ENCODE data around the gene ZNF790. TPM values are rescaled to one million over a fixed set of nuclear protein-coding genes. Genes with fewer than 3 reads are reported as not detected.

ZNF790 gene
- total RNA-seq, result 7.4 and 8.8 TPM in 2 replicates

DNA sequence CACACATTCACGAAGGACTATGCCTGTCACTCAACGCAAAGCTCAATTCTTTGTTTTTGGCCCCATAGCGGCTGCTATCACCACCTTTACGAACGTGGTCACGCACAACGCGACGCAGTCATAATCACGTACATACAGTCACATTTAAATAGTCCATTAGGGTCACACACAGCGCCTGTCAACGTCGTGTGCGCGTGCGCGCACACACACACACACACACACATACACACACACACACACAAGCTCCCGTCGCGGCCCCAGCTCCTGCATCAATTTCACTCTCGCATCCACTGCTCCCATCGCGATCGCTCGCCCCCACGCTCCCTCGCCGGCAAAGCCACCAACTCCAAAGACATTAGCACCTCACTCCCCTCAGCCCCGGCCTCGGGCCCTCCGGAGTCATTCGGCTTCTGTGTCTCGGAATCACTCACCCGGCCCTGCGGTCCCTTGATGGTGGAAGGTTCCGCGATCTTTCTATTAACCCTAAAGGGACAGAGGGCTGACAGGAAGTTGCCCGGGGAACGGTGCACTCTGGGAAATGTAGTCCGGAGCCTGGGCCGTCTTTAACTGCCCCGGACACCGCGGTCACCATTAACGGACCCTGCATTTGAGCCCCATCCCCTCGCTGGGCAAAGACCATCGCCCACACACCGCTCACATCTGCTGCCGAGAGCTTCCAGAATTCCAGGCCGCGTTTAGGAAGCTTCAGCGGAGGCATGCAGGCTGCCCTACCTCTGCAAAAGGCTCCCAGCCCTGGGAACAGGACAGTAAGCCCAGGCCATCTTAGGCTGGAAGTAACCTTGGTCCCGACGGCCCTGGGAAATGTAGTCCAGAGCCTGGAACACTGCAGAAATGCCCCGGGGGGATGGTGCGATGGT, at the start of gene ZNF790:
TSS of gene ZNF790 (minus strand) at position 482 of the 878 bp plus-strand sequence. CDS start 12,768 bp downstream, outside the sequence.

DNA sequence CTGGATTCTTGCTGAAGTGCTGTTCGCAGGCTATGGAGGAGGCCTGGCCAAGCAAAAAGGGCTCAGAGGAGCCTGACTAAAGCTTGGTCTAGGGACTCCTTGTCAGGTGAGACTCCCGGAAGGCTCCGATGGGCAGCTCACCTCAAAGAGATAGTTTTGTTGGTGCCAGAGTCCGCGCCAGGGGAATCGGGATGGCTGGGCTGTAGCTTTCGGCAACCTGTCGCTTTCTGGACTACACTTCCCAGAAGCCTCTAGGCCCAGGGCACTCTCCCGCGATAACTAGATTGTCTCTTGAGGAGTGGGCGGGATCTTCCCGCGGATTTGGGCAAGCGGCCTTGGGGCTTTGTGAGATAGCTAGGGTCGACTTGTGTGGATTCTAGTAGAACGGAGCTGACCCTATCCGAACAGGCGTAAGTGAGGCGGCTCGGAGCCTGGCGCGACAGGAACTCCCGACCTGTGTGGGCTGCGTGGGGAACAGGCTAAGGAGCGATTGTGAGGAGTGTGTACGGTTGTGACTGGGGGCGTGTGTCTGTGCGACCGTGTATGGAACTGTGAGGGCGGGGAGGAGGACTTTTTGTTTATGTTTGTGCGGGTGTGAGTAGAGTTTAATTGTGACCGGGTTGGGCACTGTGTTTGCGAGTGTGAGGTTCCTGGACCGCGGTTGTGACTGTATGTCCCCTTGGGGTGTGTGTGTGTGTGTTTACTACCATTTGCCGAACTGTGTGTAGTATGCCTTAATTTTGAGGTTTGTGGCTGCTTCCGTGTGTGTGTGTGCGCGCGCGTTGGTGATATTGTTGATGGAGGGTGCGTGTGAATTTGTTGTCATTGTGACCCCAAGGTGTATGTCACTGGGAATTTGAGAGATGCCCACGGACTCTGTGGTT, 12.6 kb upstream of the ZNF790 start, which contains the start of gene ZNF345:
TSS of gene ZNF345 (plus strand) at position 318 of the 884 bp plus-strand sequence. CDS start 25,955 bp downstream, outside the sequence.

GRCh38 chr19:36772311-36773222, 65.6 kb downstream of the ZNF790 start, which contains the start of gene ZNF850:
TSS of gene ZNF850 (minus strand) at chr19:36772807. CDS start at chr19:36762606, 10,201 bp downstream.

Other genes starting within 250 kb of the ZNF790 start
- gene ZNF382, start 233.1 kb downstream of the ZNF790 start, total RNA-seq, result 3.5 and 9.0 TPM in 2 replicates
- 13.9 and 17.6 TPM in 2 replicates for gene ZNF461, start 171.6 kb downstream of the ZNF790 start, total RNA-seq
- gene ZNF567, start 150.8 kb downstream of the ZNF790 start, total RNA-seq, result 3.9 and 6.7 TPM in 2 replicates
- 1.3 TPM in 2 replicates for gene ZNF850, start 65.6 kb downstream of the ZNF790 start, total RNA-seq
- gene ZNF345, start 12.5 kb upstream of the ZNF790 start, total RNA-seq, result 3.2 and 4.0 TPM in 2 replicates
- gene ZNF829, start 77.9 kb upstream of the ZNF790 start, total RNA-seq, result 2.1 and 2.5 TPM in 2 replicates
- gene ZNF568, start 77.9 kb upstream of the ZNF790 start, total RNA-seq, result 23.3 and 24.7 TPM in 2 replicates
- 8.8 and 9.1 TPM in 2 replicates for gene ZNF420, start 240.0 kb upstream of the ZNF790 start, total RNA-seq